NCI-H1092 (cell line): ENCODE results near the gene C6orf141.
"Not testable (repeated sequence)": the region's sequence is repeated elsewhere in the genome, so short reads cannot be mapped to it uniquely, and the experiment has no call there.

Source experiments
- DNase-seq: peaks from one replicate; lab custom pipeline; 2025; lab: John Stamatoyannopoulos, UW

Gene C6orf141

GRCh38 chr6:49576618-49577017 lies 26.1 kb downstream of the C6orf141 start:
- DNase-seq, result no peak

DNA sequence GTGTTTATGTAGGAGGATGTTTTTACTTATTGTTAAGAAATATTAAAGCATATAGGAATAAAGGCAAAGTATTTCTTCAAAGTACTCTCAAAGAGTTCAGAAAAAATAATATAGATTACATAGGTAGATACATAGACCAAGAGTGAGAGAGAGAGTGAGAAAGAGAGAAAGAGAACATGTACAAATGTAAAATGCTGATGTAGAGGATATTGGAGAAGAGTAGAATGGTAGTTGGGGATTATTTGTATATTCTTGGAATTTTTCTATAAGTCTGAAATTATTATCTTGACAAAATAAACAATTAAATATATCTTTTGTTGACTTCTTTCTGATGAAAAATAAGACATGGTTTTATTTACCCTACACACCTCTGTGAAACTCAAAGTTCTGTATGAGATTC lies 29.2 kb downstream of the C6orf141 start:
- DNase-seq, result no peak

GRCh38 chr6:49582529-49582928 lies 32.1 kb downstream of the C6orf141 start:
- DNase-seq, result no peak

GRCh38 chr6:49587262-49587661 lies 36.8 kb downstream of the C6orf141 start:
- not testable (repeated sequence) for DNase-seq
